Measurements from ENCODE around the gene NPLOC4.

The NPLOC4 gene

GRCh38 chr17:81513372-81513752 lies 123.5 kb downstream of the NPLOC4 start:
- ChIA-PET CTCF (interaction anchor here (1.1 kb wide), 1 partner anchor 88 kb away, joined by 4 read pairs; no protein-coding TSS in a partner anchor), POLR2A (interaction anchor here (1.2 to 9.9 kb wide), 16 partner anchors 11 to 222 kb away, joined by 3 to 85 read pairs (median 6); partner anchors contain the start of genes ARL16, BAHCC1, CCDC137 and FAAP100)
- peak overlapping the region; percentile 100 for H3K27ac ChIP-seq (ENCODE audit: extremely low read depth, low read depth, low read length)
- H3K36me3 ChIP-seq (ENCODE audit: control insufficient read depth in 2 of 2, insufficient read depth in 1 of 2, low read length in 2 of 2): peaks cover 14 to 40% of the 10 kb centered on the region in 2 experiments
- H3K4me3 ChIP-seq (ENCODE audit: low read depth, low read length): peak overlapping the region; percentile 72
- H3K4me1 ChIP-seq (ENCODE audit: control insufficient read depth, insufficient read depth, low read length): peaks cover 17% of the 10 kb centered on the region
- H3K9me3 ChIP-seq (ENCODE audit: control insufficient read depth, insufficient read depth, low read depth, low read length): no peaks in the 10 kb centered on the region
- TF ChIP-seq ZBTB11 (tag by site-specific recombination; conservative IDR thresholded peaks at IDR 0.05; ENCODE audit: low read depth): 0 out of 2 replicates have a peak, but pooled peaks have one; percentile 14
- TF ChIP-seq, protein P1, sequence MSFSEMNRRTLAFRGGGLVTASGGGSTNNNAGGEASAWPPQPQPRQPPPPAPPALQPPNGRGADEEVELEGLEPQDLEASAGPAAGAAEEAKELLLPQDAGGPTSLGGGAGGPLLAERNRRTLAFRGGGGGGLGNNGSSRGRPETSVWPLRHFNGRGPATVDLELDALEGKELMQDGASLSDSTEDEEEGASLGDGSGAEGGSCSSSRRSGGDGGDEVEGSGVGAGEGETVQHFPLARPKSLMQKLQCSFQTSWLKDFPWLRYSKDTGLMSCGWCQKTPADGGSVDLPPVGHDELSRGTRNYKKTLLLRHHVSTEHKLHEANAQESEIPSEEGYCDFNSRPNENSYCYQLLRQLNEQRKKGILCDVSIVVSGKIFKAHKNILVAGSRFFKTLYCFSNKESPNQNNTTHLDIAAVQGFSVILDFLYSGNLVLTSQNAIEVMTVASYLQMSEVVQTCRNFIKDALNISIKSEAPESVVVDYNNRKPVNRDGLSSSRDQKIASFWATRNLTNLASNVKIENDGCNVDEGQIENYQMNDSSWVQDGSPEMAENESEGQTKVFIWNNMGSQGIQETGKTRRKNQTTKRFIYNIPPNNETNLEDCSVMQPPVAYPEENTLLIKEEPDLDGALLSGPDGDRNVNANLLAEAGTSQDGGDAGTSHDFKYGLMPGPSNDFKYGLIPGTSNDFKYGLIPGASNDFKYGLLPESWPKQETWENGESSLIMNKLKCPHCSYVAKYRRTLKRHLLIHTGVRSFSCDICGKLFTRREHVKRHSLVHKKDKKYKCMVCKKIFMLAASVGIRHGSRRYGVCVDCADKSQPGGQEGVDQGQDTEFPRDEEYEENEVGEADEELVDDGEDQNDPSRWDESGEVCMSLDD (tag by site-specific recombination; IDR thresholded peaks at IDR 0.05): peak; percentile 7; the same call in 1 of the 2 replicates
- TF ChIP-seq ZBTB48 (tag by site-specific recombination; IDR thresholded peaks at IDR 0.05): 0 out of 2 replicates have a peak, but pooled peaks have one; percentile 95
- 0 out of 2 replicates have a peak, but pooled peaks have one; percentile 73 for TF ChIP-seq SCRT1 (tag by site-specific recombination; IDR thresholded peaks at IDR 0.05; ENCODE audit: borderline replicate concordance)
- TF ChIP-seq KLF8 (tag by site-specific recombination; IDR thresholded peaks at IDR 0.05): peak; percentile 77
- TF ChIP-seq YY2 (tag by site-specific recombination; IDR thresholded peaks at IDR 0.05): 0 out of 2 replicates have a peak, but pooled peaks have one; percentile 13
- peak; percentile 89 for TF ChIP-seq ZBTB8A (tag by site-specific recombination; IDR thresholded peaks at IDR 0.05)
- 0 out of 2 replicates have a peak, but pooled peaks have one; percentile 2 for TF ChIP-seq ZNF660 (tag by site-specific recombination; IDR thresholded peaks at IDR 0.05)
- peak; percentile 95; the same call in 1 of the 2 replicates for TF ChIP-seq ZBTB7A (tag by site-specific recombination; IDR thresholded peaks at IDR 0.05; ENCODE audit: low read depth)
- TF ChIP-seq, protein P2, sequence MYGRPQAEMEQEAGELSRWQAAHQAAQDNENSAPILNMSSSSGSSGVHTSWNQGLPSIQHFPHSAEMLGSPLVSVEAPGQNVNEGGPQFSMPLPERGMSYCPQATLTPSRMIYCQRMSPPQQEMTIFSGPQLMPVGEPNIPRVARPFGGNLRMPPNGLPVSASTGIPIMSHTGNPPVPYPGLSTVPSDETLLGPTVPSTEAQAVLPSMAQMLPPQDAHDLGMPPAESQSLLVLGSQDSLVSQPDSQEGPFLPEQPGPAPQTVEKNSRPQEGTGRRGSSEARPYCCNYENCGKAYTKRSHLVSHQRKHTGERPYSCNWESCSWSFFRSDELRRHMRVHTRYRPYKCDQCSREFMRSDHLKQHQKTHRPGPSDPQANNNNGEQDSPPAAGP (tag by site-specific recombination; IDR thresholded peaks at IDR 0.05): 0 out of 2 replicates have a peak, but pooled peaks have one; percentile 54
- peak; percentile 79 for TF ChIP-seq KLF9 (tag by site-specific recombination; IDR thresholded peaks at IDR 0.05; ENCODE audit: low read depth)
- TF ChIP-seq ZNF747 (tag by site-specific recombination; IDR thresholded peaks at IDR 0.05): no peak
- peak; percentile 40 for TF ChIP-seq ZIC2 (tag by site-specific recombination; IDR thresholded peaks at IDR 0.05)
- TF ChIP-seq, protein P3, sequence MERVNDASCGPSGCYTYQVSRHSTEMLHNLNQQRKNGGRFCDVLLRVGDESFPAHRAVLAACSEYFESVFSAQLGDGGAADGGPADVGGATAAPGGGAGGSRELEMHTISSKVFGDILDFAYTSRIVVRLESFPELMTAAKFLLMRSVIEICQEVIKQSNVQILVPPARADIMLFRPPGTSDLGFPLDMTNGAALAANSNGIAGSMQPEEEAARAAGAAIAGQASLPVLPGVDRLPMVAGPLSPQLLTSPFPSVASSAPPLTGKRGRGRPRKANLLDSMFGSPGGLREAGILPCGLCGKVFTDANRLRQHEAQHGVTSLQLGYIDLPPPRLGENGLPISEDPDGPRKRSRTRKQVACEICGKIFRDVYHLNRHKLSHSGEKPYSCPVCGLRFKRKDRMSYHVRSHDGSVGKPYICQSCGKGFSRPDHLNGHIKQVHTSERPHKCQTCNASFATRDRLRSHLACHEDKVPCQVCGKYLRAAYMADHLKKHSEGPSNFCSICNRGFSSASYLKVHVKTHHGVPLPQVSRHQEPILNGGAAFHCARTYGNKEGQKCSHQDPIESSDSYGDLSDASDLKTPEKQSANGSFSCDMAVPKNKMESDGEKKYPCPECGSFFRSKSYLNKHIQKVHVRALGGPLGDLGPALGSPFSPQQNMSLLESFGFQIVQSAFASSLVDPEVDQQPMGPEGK (tag by site-specific recombination; IDR thresholded peaks at IDR 0.05): peak; percentile 91
- TF ChIP-seq ZXDB (tag by site-specific recombination; IDR thresholded peaks at IDR 0.05): peak; percentile 16; the same call in 1 of the 2 replicates
- no peak for TF ChIP-seq INSM2 (tag by site-specific recombination; IDR thresholded peaks at IDR 0.05)
- TF ChIP-seq YY1 (tag by site-specific recombination; IDR thresholded peaks at IDR 0.05): no peak
- 0 out of 2 replicates have a peak, but pooled peaks have one; percentile 26 for TF ChIP-seq ZNF843 (tag by site-specific recombination; IDR thresholded peaks at IDR 0.05)
- TF ChIP-seq ZNF670 (tag by site-specific recombination; IDR thresholded peaks at IDR 0.05; ENCODE audit: low read depth): no peak
- no peak for TF ChIP-seq ZNF362 (tag by site-specific recombination; IDR thresholded peaks at IDR 0.05)
- TF ChIP-seq ZNF423 (tag by site-specific recombination; IDR thresholded peaks at IDR 0.05): 0 out of 2 replicates have a peak, but pooled peaks have one; percentile 87
- peak; percentile 50; the same call in 1 of the 2 replicates for TF ChIP-seq BCL11A (tag by site-specific recombination; IDR thresholded peaks at IDR 0.05; ENCODE audit: low read depth)
- TF ChIP-seq ZNF2 (tag by site-specific recombination; IDR thresholded peaks at IDR 0.05): peak; percentile 59; the same call in 1 of the 2 replicates
- TF ChIP-seq SCRT2 (tag by site-specific recombination; IDR thresholded peaks at IDR 0.05): peak; percentile 82
- TF ChIP-seq KLF10 (tag by site-specific recombination; IDR thresholded peaks at IDR 0.05): peak; percentile 37; the same call in 1 of the 2 replicates
- no peak for TF ChIP-seq ZNF155 (tag by site-specific recombination; IDR thresholded peaks at IDR 0.05)

Data from HEK293 (cell line).